Activated CD4-positive, alpha-beta memory T cell treated with anti-CD3 and anti-CD28 coated beads, Interleukin-2, amount 10 ng/mL, durations not matched to agents 7 days and 5 days (primary cell): ENCODE measurements around the gene MCF2L. TPM values are rescaled to one million over a fixed set of nuclear protein-coding genes. Genes with fewer than 3 reads are reported as not detected.
A peak's percentile ranks its signal among the peaks of the same experiment; 100 is the strongest.
"Not testable (repeated sequence)": the region's sequence is repeated elsewhere in the genome, so short reads cannot be mapped to it uniquely, and the experiment has no call there.

Source experiments
- CTCF ChIA-PET: fragments of 350-600 bp; sonication (Branson Sonifier 250); formaldehyde crosslinking; loops from one replicate; lab custom pipeline; 2021; ENCODE audit warnings: antibody characterized with exemption, inconsistent platforms; lab: Charles Lee
- POLR2A ChIA-PET: fragments of 350-600 bp; sonication (Branson Sonifier 250); formaldehyde crosslinking; loops from one replicate; lab custom pipeline; 2021; ENCODE audit warnings: antibody characterized with exemption; lab: Charles Lee
- DNase-seq: peaks from one replicate; pipeline ENCODE4 v3.0.0-alpha.2; 2020
- H3K27ac Mint-ChIP-seq: one replicate; pipeline ENCODE4 v1.8.0; 2021; ENCODE audit warnings: mild to moderate bottlenecking, mixed read lengths
- H3K27me3 Mint-ChIP-seq: one replicate; pipeline ENCODE4 v1.8.0; 2021; ENCODE audit warnings: mixed read lengths
- H3K36me3 Mint-ChIP-seq: one replicate; pipeline ENCODE4 v1.8.0; 2021; ENCODE audit warnings: low read depth, mixed read lengths
- H3K4me1 Mint-ChIP-seq: one replicate; pipeline ENCODE4 v1.8.0; 2021; ENCODE audit warnings: mixed read lengths
- H3K4me3 Mint-ChIP-seq: one replicate; pipeline ENCODE4 v1.8.0; 2021; ENCODE audit warnings: mild to moderate bottlenecking, mixed read lengths
- H3K9me3 Mint-ChIP-seq: one replicate; pipeline ENCODE4 v1.8.0; 2021; ENCODE audit warnings: mixed read lengths
- total RNA-seq, 2 experiments: library from RNA; stranded (reverse); gene quantifications; one replicate each; pipeline ENCODE4 v1.2.3, GENCODE V29; 2021

MCF2L gene
- total RNA-seq, 2 experiments from 2014 or later = 0.33 to 0.86 TPM

DNA sequence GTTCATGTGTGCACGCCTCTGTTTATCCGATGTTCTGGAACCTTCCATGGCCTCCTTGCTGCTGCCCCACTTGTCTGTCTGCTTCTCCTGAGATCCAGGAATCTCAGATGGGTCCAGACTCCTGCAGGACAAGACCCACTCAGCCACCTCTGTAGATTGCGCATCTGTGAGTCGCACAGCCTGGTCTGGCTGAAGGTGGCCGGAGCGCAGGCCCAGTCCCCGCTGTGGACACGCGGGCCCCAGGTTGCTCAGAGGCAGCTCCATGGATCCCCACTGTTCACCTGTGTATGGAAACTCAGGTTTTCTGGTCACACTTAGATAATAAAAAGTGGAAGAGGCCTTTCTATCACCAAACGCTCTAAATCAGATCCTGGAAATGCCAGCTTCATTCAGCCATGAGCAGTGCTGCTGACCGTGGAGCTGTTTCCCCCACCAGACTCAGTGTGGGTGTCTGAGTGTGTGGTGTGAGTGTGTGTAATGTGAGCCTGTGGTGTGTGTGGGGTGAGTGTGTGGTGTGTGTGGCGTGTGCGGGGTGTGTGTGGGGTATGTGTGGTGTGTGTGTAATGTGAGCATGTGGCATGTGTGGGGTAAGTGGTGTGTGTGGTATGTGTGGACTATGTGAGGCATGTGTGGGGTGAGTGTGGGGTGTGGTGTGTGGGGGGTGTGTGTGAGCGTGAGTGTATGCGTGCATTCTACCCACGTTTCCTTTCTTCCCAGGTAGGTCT is 59.5 kb downstream of the MCF2L start:
- no peak overlapping the region for H3K27ac Mint-ChIP-seq
- no peaks in the 10 kb centered on the region for H3K27me3 Mint-ChIP-seq
- no peaks in the 10 kb centered on the region for H3K4me1 Mint-ChIP-seq
- no peak for DNase-seq
- H3K36me3 Mint-ChIP-seq = no peaks in the 10 kb centered on the region
- ChIA-PET CTCF (interaction anchor here (2.0 to 2.2 kb wide), 2 partner anchors 8 to 85 kb away, joined by 6 to 15 read pairs; no protein-coding TSS in a partner anchor), POLR2A (no interaction called here)
- no peak overlapping the region for H3K4me3 Mint-ChIP-seq
- H3K9me3 Mint-ChIP-seq = no peaks in the 10 kb centered on the region

DNA sequence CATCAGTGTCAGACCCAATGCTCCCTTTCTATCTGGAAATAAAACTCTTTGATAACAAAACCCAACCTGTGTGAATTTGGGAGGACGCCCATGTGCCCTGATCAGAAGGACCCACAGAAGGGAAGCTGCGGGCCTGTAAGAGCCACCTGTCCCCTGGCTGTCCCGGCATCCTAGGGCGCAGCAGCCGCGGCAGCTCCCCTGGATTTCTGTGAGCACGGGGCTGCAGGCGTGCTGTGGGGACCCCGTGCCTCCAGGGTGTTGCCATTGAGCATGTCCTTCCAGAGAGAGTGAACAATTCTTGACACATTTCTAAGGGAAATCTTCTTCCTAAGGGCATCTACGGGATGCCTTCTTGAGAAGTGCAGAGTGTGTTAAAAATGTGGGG is 60.0 kb downstream of the MCF2L start:
- ChIA-PET CTCF (interaction anchor here (2.0 to 2.2 kb wide), 2 partner anchors 8 to 86 kb away, joined by 6 to 15 read pairs; no protein-coding TSS in a partner anchor), POLR2A (no interaction called here)
- DNase-seq = no peak
- H3K36me3 Mint-ChIP-seq = no peaks in the 10 kb centered on the region
- H3K27me3 Mint-ChIP-seq = no peaks in the 10 kb centered on the region
- H3K27ac Mint-ChIP-seq = no peak overlapping the region
- no peaks in the 10 kb centered on the region for H3K9me3 Mint-ChIP-seq
- no peak overlapping the region for H3K4me3 Mint-ChIP-seq
- no peaks in the 10 kb centered on the region for H3K4me1 Mint-ChIP-seq

DNA sequence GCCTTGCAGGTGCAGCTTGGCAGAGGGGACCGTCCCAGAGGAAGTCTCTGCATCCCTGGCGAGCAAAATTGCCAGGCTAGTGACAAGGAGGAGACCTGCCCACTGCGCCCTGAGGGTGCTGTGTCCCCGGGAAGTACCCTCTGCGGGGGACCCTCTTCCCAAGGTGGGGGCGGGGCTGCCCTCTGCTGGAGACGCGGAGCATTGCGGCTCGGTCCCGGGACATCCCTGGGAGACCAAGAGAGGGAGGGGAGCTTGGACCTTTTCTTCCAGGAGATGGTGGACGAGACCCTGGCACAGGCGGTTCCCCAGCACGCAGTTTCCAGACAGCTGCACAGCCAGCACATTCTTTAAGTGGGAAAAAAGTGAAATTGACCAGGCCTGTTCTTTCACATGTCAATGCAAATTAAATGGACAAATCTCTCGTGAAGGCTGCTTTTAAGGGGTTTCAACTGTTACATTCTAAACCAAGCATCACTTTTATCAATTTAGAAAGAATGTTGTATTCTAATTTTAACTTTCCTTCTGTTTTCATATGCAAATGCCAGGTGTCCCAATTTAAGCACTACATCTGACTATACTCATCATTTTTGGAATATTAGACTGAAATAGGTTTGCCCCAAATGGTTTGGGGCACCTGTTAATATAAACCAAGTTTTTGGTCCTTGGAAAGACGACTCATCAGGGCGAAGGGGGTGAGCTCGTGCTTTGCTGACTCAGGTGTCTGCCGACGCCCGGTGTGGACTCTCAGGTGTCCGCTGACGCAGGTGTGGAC is 60.7 kb downstream of the MCF2L start:
- Mint-ChIP-seq H3K4me1 (no peaks in the 10 kb centered on the region), H3K27me3 (no peaks in the 10 kb centered on the region), H3K27ac (no peak overlapping the region), H3K36me3 (no peaks in the 10 kb centered on the region), H3K9me3 (no peaks in the 10 kb centered on the region), H3K4me3 (no peak overlapping the region)
- ChIA-PET CTCF (interaction anchor here (1.1 to 2.2 kb wide), 4 partner anchors 9 to 86 kb away, joined by 3 to 15 read pairs (median 4); no protein-coding TSS in a partner anchor), POLR2A (no interaction called here)
- peak; percentile 40 for DNase-seq

DNA sequence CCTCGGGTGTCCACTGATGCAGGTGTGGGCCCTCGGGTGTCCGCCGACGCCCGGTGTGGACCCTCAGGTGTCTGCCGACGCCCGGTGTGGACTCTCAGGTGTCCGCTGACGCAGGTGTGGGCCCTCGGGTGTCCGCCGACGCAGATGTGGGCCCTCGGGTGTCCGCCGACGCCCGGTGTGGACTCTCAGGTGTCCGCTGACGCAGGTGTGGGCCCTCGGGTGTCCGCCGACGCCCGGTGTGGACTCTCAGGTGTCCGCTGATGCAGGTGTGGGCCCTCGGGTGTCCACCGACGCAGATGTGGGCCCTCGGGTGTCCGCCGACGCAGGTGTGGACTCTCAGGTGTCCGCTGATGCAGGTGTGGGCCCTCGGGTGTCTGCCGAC is 61.2 kb downstream of the MCF2L start:
- not testable (repeated sequence) for DNase-seq

DNA sequence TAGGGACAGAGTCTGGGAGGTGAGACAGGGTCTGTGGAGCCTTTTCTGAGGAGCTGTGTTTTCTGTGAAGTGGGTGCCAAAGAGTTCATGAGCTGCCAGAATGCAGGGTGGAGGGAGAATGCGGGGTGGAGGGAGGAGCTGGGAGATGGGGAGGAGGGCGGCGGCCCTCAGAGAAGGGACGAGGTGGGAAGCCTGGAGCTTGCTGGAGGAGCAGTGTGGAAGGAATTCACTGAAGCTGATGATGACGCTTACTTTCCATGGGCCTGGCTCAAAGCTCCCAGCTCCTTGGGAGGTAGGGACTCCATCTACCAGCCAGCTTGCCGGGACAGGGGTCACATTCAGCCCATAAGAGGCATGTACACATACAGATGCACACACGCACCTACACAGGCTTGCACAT is 62.5 kb downstream of the MCF2L start:
- Mint-ChIP-seq H3K27ac (no peak overlapping the region), H3K4me1 (no peaks in the 10 kb centered on the region), H3K9me3 (peaks cover 2% of the 10 kb centered on the region), H3K36me3 (no peaks in the 10 kb centered on the region), H3K27me3 (no peaks in the 10 kb centered on the region), H3K4me3 (no peak overlapping the region)
- no peak for DNase-seq
- POLR2A ChIA-PET = no interaction called here
- CTCF ChIA-PET = interaction anchor here (0.9 kb wide), 1 partner anchor 89 kb away, joined by 3 read pairs; no protein-coding TSS in a partner anchor

More for the DNA sequence above, 61.2 kb downstream of the MCF2L start:
- CTCF ChIA-PET = interaction anchor here (1.1 to 2.2 kb wide), 3 partner anchors 9 to 84 kb away, joined by 3 to 6 read pairs (median 3); no protein-coding TSS in a partner anchor
- H3K4me3 Mint-ChIP-seq, H3K27me3 Mint-ChIP-seq, POLR2A ChIA-PET, H3K9me3 Mint-ChIP-seq, H3K4me1 Mint-ChIP-seq, H3K36me3 Mint-ChIP-seq, H3K27ac Mint-ChIP-seq: not testable (repeated sequence)

DNA sequence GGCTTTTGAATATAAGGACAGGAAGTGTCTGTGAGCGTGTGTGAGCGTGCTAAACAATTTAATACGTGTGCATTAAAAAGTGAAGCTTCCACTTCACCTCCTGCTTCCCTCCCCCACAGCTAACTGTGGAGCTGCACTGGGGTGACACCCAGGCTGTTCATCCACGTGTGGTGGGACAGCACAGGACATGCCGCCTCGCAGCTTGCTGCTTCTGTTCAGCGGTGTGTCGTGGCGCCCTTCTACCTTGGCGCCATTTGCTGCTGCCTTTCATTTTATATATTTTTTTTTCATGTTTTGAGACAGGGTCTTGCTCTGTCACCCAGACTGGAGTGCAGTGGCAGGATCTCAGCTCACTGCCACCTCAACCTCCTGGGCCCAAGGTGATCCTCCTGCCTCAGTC is 63.3 kb downstream of the MCF2L start:
- no peaks in the 10 kb centered on the region for H3K27me3 Mint-ChIP-seq
- H3K4me3 Mint-ChIP-seq = no peak overlapping the region
- POLR2A ChIA-PET = no interaction called here
- H3K4me1 Mint-ChIP-seq = no peaks in the 10 kb centered on the region
- CTCF ChIA-PET = no interaction called here
- no peaks in the 10 kb centered on the region for H3K36me3 Mint-ChIP-seq
- DNase-seq = no peak
- H3K27ac Mint-ChIP-seq = no peak overlapping the region
- H3K9me3 Mint-ChIP-seq = peaks cover 2% of the 10 kb centered on the region

DNA sequence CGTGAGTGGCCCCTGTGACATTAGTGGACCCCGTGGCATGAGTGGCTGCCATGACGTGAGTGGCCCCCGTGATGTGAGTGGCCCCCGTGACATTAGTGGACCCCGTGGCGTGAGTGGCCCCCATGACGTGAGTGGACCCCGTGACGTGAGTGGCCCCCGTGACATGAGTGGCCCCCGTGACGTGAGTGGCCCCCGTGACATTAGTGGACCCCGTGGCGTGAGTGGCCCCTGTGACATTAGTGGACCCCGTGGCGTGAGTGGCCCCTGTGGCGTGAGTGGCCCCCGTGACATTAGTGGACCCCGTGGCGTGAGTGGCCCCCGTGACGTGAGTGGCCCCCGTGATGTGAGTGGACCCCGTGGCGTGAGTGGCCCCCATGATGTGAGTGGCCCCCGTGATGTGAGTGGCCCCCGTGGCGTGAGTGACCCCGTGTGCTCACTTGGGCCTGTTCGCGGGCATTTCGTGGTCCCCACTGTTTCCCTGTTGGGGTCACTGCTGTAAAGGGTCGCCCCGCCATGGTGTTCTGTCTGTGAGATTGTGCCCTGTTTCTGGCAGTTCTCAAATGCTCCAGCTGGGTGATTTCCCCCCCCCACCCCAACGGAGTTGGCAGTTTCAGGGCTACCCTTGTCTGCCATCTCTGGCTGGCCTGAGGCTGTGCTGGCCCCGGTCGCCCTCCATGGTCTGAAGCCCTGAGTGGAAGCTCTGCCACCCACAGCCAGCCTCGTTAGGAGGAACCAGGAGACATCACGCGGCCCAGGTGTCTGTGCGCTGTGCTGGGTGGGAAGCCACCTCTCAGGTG is 64.2 kb downstream of the MCF2L start:
- H3K27me3 Mint-ChIP-seq = no peaks in the 10 kb centered on the region
- DNase-seq = no peak
- H3K4me3 Mint-ChIP-seq = no peak overlapping the region
- POLR2A ChIA-PET = no interaction called here
- CTCF ChIA-PET = no interaction called here
- no peaks in the 10 kb centered on the region for H3K4me1 Mint-ChIP-seq
- peaks cover 2% of the 10 kb centered on the region for H3K9me3 Mint-ChIP-seq
- no peaks in the 10 kb centered on the region for H3K36me3 Mint-ChIP-seq
- H3K27ac Mint-ChIP-seq = no peak overlapping the region

DNA sequence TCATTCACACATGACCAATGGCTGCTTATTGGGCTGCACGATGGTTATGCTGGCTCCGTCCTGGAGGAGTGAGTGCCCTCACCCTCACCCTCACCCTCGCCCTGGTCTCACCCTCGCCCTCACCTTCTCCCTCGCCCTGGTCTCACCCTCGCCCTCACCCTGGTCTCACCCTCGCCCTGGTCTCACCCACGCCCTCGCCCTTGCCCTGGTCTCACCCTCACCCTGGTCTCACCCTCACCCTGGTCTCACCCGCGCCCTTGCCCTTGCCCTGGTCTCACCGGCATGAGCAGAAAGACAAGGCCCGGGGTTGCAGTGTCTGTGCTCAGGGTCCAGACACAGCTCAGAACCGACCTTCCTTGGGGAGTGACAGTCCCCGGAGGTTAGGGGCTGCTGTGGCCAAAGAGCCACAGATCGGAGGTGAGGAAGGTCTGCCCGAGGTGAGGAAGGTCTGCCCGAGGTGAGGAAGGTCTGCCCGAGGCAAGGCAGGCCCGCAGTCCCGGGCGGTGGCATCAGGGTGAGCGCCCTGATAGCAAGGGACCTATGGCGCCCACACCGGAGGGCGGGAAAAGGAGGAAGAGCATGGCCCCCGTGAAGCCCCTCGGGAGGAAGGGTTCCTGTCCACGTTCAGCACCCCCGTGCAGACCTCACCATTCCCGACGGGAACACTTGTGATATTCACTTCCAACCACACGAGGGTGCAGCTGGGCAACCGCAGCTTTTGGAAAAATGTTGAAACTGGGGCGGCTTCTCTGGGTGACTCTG is 65.6 kb downstream of the MCF2L start:
- Mint-ChIP-seq H3K4me1 (no peaks in the 10 kb centered on the region), H3K36me3 (no peaks in the 10 kb centered on the region), H3K27me3 (no peaks in the 10 kb centered on the region), H3K9me3 (peaks cover 2% of the 10 kb centered on the region), H3K27ac (no peak overlapping the region), H3K4me3 (no peak overlapping the region)
- CTCF ChIA-PET = no interaction called here
- no peak for DNase-seq
- POLR2A ChIA-PET = no interaction called here

DNA sequence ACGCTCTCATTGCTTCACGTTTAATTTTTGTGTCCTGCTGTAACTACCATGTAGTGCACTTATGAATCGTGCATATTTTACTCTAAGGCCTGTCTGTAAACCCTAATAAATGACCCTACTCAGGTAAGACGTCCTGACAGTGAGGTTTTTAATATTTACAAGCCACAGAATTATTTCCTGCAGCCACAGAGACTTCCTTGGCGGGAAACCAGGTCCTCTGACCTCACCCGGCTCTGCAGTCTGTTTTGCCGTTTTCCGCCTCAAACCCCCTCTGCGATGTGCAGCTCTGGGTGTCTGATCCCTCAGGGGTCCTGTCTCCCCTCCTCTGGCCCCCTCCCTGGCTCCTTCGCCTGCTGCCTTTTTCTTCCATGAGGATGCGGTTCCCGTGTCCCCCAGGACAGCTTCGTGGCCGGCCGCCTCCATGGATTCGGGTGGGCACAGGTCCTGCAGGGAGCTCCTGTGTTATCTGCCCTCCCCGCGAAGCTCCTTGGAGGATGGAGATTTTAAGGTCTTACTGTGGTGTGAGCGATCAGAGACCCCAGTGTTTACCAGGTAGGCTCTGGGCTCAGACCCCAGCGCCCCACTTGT is 66.3 kb downstream of the MCF2L start:
- Mint-ChIP-seq H3K4me1 (no peaks in the 10 kb centered on the region), H3K4me3 (no peak overlapping the region), H3K27me3 (no peaks in the 10 kb centered on the region), H3K27ac (no peak overlapping the region), H3K9me3 (peaks cover 2% of the 10 kb centered on the region), H3K36me3 (no peaks in the 10 kb centered on the region)
- ChIA-PET CTCF (no interaction called here), POLR2A (no interaction called here)
- DNase-seq = no peak

DNA sequence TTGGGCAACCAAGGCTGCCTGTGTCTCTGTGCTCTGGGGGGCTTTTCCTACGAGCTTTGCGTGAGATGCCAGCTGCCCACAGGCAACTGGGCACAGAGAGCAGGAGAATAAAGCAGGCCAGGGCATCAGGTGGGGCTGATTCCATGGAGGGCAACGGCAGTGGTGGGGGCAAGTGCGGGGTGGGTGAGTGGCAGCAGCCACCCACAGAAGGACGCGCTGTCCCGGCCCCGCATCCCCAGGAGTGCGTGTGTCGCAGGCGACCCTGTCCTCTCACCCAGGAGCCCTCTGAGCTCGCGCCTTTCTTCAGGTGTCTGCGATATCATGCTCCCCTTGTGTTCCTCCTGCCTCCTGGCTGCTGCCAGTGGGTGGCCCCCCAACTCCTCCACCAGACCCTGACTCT is 67.4 kb downstream of the MCF2L start:
- Mint-ChIP-seq H3K4me1 (no peaks in the 10 kb centered on the region), H3K4me3 (no peak overlapping the region), H3K36me3 (no peaks in the 10 kb centered on the region), H3K27me3 (no peaks in the 10 kb centered on the region), H3K27ac (no peak overlapping the region), H3K9me3 (peaks cover 2% of the 10 kb centered on the region)
- DNase-seq = no peak
- ChIA-PET CTCF (no interaction called here), POLR2A (no interaction called here)

DNA sequence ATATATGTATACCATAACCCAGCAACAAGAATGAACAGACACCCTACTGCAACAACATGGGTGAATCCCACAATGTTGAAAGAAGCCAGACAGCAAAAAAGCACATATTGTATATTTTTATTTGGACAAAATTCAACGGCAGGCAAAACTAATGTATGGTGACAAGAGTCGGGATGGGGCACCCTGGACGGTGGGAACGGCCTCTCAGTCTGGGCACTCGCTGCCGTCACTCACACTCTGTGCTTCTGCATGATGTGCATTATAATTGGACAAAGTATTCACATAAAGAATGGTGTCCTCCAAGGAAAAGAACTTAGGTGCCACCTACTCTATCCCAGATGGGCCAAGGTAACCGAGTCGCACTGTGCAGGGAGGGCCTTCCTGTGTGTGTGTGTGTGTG is 71.0 kb downstream of the MCF2L start:
- H3K9me3 Mint-ChIP-seq = peaks cover 1% of the 10 kb centered on the region
- ChIA-PET POLR2A (no interaction called here), CTCF (no interaction called here)
- DNase-seq = no peak
- no peaks in the 10 kb centered on the region for H3K4me1 Mint-ChIP-seq
- H3K27me3 Mint-ChIP-seq = no peaks in the 10 kb centered on the region
- no peak overlapping the region for H3K27ac Mint-ChIP-seq
- H3K36me3 Mint-ChIP-seq = no peaks in the 10 kb centered on the region
- no peak overlapping the region for H3K4me3 Mint-ChIP-seq

DNA sequence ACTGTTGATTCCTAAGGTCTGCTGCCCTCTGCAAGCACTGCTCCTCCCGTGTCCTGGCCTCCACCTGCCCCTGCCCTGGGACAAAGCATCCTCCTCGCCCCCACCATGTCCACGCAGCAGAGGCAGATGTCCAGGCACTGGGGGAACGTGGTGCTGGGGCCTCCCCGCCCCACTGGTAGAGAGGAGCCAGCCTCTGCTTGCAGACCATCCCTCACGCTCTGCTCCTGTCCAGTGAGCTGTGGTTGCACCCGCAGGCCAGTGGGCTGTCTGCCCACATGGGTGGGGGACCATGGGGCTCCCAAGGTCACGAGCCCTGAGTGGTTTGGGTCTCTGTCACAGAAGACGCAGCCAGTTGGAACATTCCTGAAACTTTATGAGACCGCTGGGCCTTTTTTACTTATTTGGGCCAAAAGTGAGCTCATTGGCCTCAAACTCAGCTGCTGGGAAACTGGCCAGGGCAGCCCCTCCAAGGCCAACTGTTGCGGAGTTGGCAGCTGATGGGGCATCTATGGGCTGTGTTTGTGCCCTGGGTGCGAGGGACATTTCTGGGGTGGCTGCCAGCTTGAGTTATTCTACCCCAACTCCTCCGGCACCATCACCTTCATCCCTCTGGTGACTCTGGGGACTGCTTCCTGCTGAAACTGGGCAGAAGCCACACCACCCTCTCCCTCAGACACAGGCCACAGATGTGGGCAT is 71.7 kb downstream of the MCF2L start:
- CTCF ChIA-PET = no interaction called here
- no peak for DNase-seq
- Mint-ChIP-seq H3K4me1 (no peaks in the 10 kb centered on the region), H3K36me3 (no peaks in the 10 kb centered on the region), H3K27ac (no peak overlapping the region), H3K9me3 (no peaks in the 10 kb centered on the region), H3K27me3 (no peaks in the 10 kb centered on the region), H3K4me3 (no peak overlapping the region)
- POLR2A ChIA-PET = no interaction called here
